T-helper 2 cell treated with Interferon-gamma antibody and Interleukin-4, amounts not matched to agents 100 ng/mL and 5 ng/mL, for 36 hours (primary cell): ENCODE results near the gene POMT2. TPM values are rescaled to one million over a fixed set of nuclear protein-coding genes. Genes with fewer than 3 reads are reported as not detected.

ENCODE experiments used
- intact Hi-C: fragments of 100-400 bp; cut with micrococcal nuclease; formaldehyde crosslinking; loops from one replicate; pipeline ENCODE4 v1.15.1; 2023
- total RNA-seq: library from RNA; stranded (reverse); gene quantifications from 2 replicates; pipeline ENCODE4 v1.2.3, GENCODE V29; 2022

The POMT2 gene
- total RNA-seq, 1 donor from 2014 or later = 16.3 TPM

DNA sequence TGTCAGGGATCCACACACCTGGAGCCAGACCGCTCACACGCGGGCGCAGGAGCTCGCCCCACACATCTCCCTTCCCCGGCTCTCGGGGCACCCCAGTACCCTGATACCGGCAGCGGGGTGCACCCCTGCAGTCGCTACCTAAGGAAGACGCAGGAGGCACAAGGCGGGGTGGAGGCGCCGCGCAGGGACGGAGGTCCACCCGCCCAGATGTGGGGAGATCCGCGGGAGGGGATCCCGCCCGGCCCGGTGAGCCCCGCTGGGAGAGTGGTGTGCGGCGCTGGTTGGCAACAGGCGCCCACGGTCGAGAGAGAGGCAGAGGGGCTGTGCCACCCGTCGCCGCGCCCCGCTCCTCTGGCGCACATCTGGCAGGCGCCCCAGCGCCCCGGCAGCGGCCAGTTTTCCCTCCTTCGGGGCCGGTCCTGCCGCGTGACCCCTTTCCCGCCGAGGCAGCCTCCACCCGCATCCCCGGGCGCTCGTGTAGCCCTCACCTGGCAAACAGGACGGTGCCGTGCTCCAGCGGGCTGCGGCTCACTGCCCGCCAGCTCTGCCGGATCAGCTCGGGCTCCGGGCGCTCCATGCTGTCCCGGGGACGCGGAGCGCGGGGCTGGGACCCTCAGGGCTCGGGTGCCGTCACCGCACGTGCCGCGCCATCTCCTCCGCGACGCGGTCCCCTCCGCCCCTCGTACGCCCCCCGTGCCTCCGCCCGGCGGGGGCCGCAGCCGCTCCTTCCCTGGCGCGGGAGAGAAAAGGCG lies 50.1 kb downstream of the POMT2 start:
- intact Hi-C loops = no loop called here

DNA sequence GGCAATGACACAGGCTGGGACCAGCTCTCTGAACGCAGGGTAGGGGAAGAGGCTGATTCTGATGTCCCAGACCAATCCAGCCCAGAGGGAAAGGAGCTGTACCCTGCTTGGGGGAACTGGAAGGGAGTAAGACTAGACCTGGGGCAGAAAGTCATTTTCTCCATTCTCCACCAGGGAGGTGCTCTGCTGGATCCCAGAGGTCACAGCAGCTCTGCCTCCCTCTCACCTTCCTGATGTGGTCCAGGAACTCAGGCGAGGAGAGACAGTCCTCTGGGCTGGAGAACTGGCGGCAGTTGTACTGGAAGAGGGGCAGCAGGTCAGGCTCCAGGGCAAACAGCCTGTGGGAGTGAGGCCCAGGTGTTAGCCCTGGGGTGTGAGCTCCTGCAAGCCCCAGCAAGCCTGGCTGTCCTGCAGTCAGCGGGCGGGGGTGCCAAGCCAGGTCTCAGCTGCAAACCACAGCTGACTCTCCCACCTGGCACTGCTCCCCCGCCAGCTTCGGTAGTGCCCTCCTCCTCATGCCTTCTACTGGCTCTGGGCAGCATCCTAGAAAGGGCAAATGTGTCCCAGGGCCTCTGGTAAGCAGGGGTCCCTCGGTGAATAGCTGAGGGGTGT lies 51.6 kb downstream of the POMT2 start:
- intact Hi-C loops = no loop called here

DNA sequence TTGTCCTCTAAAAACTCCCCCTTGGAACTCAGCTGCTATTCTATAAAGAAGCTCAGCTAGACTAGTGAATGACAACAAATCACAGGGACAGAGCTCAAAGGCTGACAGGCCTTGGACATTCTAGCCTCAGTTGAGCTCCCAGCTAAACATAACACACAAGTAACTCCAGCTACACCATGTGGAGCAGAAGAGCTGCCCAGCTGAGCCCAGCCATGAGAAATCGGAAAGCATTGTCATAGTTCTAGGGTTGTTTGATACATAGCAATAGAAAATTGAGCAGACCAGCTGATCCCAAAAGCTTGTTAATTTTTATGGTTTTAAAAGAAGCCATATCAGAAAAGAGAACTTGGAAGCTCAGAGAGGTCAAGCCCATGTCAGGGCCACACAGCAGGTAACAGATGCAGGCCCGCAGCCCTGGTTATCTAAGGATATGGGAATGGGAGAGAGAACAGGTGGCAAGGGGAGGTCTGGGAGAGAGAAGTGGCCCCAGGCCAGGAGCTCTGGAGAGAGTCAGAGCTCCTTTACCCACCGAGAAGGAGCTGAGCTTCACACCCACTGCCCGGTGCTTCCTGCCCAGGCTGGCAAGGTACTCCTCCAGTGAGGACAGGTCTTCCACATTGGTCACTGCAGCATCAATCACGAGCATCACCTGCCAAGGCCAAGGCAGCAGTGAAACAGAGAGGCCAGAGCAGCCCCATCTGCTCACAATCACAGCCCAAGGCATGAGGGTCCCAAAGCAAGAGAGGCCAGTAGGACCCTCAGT lies 52.6 kb downstream of the POMT2 start:
- intact Hi-C loops = no loop called here

DNA sequence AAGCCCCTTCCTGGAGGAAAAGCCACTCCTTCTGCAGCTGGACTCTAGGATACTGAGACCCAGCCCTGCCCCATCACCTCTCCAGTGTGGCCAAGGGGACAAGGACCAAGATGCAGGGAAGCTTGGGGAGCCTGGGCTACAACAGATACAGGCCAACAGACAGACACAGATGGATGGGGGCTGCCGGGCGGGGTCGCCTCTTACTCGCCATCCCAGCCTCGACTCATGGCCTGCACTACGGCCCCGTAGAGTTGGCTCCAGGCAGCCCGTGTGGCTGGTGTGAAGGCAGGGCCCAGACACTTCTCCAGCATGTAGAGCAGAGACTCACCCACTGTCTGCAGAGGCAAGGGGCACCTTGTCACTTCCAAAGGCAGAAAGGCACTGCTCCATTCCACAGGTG lies 54.3 kb downstream of the POMT2 start:
- intact Hi-C loops = no loop called here

DNA sequence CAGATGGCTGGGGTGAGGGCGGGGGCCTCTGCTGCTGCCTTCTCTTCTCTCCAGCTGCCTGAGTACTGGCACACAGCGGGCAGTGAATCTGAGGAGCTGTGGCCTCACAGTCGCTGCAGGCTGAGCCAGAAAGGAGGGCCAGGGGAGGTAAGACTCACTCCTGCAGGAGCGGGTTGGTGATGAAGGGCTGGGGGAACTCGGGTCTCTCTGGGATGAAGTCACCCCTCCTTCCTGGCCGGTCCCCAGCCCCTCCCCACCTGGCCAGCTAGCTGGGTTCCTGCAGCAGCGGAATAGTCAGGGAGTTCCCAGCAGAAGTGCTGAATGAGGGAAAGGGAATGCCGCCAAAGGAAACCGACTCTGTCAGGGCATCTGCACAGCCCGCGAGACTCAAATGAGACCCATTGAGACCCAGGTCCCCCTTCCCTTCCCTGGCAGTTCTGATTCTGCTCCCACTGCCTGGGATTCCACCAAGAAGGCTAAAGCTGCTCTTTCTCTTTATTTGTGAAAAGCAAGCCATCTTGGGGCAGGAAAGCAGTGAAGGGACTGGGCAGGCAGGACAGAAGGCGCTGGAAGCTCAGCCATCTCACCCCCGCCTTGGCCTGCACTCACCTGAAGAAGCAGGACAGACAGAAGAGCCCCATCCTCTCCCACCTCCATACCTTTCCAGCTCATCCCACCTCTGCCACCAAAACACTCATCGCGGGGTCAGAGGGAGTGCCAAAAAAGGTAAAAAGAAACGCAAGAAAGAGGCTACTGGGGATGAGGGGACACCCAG lies 54.9 kb downstream of the POMT2 start:
- intact Hi-C loops = no loop called here

DNA sequence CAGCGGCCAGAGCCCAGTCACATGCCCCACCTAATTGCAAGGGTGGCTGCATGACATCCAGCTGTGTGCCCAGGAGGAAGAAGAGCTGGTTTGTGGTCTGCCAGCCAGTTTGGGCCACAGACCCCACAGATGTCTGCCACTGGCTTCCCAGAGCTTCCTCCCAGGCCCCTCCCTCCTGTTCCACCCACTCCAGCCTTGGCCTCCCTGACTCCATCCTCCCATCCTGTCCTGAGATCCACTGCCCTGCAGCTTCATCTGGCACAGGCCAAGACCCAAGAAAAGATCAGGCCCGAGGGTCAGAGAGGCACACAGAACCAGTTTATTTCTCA lies 55.5 kb downstream of the POMT2 start:
- intact Hi-C loops = no loop called here

DNA sequence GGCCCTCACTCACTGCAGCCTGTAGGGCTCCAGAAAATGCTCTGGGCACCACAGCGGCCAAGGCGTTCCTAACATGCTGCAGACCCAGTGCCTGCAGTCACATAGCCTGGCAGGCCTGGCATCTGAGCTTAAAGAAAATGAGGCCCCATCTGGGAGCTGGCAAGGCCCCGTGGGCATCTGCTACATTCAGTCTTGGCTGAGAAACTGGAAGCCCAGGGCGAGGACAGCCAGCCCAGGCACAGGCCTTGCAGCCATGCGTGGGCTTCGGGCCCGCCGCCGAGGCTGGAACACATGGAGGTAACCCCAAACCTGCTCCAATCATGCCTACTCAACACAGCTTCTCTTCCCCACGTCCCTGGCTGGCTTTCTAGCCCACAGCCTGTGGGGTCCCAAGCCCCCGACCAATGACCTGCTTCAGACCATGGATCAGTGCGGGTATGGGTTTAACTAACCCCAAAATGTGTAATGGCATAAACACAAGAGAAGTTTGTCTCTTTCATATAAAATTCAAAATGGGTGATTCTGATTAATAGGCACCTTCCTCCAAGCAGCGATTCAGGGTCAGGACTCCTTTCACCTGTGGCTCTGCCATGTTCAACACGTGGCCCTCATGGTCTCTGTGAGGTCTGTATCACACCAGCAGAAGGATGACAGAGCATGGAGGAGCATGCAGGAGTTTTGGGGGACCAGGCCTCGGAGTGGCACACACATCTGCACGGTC lies 56.1 kb downstream of the POMT2 start:
- intact Hi-C loops = no loop called here

DNA sequence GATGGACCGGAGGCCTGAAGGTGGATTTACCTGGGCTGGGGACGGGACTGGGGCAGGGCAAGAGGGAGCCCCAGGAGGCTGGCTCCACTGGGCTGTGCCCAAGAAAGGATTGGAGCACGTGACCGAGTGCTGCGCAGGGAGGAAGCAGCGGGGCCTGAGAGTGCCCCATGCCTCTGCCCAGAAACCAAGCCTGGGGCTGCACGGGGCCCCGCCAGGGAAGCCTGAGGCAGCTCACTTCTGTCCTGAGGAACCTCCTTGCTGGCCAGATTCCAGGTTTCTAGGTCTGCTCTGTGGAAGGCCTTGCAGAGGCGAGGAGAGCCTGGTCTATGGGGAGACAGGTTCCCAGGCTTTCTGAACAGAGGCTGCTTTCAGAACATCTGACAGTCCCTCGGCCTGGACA lies 60.1 kb downstream of the POMT2 start:
- intact Hi-C loops = no loop called here

DNA sequence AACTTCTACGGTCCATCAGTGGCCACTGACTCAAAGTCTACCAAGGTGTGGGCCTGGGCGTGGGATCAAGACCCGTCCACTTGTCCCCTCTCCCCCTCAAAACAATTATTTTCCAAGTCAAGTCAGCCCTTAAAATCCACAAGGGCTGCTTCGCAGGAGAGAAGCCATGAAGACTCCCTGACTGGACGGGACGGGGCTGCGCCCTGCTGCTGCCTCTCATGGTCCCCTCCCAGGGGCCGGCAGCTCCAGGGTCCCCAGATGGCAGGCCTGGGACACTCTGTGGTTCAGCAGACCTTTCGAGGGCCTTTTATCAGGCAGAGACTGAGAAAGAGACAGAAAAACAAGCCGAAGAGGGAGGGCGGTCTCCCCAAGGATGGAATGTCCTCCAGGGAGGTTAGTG lies 60.5 kb downstream of the POMT2 start:
- intact Hi-C loops = no loop called here

DNA sequence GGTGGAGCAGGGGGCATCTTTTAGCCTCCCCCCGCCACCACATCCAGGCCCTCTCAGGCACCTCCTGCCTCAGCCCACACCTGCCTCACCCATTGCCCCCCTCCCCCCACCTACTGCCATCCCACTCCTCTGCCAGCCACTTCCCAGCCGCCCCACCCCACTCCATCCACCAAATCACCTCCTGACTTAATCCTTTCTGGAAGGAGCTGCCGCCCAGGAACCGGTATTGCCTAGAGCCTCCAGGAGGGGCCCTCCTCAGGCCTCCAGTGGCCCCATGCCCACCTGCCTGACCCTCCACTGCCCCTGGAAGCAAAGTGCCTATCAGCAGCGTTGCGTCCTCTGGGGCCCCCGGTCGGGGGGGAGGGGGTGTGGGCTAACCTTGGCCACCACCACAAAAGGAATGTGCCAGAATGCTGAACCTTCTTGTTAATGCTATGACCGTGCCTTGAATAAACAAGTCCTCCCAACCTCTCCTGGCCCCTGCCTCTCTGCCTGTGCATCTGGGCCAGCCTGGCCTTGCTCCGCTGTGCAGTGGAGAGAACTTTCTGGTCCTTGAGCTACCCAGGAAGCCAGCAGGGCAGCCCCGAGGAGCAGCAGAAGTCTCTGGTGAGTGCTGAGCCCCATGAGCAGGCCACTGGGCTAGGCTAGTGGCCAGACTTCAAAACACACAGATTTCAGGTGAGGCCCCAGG lies 61.5 kb downstream of the POMT2 start:
- intact Hi-C loops = no loop called here

DNA sequence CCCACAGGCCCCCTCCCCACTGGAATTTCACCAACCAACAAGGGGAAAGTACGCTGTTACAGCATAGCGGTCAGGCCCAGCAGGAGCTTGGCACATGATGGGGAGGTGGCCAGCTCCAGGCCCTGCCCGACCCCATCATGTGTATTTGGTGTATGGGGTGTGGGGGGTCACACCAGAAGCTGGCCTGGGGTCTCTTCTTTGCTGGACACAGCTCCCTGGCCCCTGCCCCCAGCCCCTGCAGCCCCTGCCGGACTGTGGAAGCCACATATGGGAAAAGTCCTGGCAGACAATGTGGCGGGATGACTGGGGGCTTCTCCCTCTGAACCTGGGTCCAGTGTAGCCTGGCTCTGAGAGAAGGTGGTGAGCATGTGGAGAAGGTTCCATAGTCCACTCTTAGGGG lies 62.1 kb downstream of the POMT2 start:
- intact Hi-C loops = no loop called here

DNA sequence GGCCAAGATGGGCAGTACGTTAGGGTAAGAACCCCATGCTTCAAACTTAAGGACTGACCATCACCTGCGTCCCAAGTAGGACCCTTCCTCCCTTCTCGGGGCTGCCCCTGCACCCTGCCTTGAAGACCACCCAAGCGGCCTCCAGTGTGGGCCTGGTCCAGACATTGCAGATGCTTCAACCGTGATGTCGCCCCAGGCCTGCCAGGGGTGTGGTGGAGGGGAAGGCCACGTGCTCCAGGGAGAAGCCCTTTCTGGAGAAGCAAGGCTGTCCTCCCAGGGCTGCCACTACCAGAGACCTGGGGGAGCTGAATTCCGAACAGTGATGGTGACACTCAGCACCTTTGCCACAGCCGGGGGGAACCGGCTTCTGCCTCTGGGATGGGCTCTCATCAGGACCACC lies 63.0 kb downstream of the POMT2 start:
- intact Hi-C loops = no loop called here

DNA sequence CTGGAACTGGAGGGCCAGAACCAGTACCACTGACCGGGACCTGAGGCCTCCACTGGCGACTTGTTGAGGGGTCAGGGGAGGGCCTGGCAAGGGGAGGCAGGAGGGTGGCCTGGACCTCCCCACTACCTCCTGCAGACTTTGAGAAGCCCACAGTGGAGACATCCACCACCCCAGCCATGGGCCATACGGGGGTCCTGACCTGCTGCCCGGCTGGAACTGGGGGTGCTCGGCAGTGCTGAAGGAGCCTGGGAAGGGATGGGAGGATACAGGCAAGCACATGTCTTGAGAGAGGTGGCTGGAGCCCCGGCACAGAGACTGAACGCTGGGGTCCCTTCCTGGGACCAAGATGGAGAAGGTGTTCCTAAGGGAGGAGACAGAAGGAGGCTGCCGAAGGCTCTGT lies 64.0 kb downstream of the POMT2 start:
- intact Hi-C loops = no loop called here

DNA sequence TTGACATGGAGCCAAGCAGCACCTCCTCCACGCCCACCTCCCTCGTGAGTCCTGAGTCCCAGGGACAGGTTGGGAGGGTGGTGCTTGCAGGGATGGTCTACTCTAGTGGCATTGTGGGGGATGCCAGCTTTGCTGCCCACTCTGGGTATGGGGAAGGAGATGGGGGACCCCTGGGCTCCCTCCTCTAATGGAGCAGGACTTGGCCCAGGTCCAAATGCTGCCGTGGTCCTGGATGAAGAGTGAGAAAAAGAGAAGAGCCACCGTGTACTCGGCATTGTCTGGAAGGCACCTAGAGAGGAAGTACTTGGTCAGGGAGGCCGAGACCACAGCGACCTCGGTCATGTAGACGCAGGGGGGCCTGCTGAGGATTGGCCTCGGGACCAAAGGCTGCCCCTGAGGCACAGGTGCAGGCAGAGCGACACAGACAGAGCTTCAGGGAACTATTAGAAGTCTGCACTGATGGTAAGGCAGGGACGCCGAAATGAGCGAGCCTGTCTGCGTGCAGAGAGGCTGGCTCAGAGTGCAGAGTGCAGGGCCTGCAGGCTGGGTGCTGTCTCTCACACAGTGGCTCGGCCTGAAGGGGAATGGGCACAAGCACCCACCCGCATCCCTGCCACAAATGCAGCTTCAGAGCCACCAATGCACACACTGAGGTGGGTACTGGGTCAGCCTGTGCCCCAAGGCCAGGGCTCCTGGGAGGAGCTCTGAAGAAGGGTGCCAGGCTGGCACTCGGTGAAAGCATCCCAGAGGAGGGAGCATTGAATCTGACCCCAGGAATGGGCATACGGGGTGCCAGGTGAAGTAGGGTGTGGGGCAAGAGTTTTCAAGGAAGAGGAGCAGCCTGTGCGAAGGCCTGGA lies 67.1 kb downstream of the POMT2 start:
- intact Hi-C loops = no loop called here

DNA sequence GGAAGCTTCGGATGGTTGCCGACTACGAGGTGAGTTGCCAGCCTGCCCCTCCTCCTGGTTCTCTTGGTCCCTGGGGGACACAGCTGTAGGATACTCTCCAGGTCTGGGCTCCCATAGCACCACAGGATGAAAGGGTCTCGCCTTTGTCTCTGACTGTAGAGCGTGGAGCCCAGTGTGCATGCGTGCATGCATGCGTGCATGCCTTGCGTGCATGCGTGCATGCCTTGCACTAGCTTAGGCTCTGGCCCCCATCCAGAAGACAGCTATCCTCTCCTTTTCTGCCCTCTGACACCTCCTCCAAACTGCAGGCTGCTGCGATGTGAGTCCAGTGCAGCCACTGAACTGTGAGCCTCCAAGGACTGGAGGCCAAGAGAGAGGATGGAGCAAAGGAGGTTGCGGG lies 68.8 kb downstream of the POMT2 start:
- intact Hi-C loops = no loop called here

DNA sequence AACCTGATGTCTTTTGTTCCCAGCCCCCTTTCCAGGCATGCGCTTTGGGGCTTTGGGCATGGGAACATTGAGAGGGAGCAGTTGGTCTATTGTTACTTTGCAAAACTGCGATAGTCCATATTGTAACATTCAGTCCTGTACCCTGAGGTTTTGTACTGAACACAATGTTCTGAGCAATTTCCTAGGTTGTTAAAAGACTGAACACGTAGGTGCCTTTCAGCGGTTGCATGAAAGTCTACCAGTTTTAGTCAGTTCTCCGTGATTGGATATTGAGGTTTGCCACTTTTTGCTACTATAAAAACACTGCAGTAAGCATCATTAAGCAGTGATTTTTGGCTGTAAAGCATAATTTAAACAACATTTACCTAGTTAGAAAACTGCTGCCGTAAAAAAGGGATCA lies 69.8 kb downstream of the POMT2 start:
- intact Hi-C loops = no loop called here

DNA sequence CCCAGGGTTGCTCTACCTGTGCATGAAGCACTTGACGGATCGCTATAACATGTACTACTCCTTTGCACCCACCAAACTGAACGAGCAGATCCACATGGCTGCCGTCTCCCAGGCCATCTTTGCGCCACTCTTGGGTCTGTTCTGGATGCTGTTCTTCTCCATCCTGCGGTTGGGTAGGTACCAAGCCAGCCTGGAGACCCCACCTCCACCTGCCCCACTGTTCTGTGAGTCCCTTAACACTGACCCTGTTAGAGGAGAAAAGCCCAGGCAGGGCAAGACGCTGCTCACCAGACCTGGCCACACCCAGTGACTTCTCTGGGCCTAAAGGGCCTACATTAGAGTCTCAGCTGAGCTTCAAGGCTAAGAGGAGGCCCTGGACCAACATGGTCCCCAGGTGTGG lies 71.4 kb downstream of the POMT2 start:
- intact Hi-C loops = no loop called here

DNA sequence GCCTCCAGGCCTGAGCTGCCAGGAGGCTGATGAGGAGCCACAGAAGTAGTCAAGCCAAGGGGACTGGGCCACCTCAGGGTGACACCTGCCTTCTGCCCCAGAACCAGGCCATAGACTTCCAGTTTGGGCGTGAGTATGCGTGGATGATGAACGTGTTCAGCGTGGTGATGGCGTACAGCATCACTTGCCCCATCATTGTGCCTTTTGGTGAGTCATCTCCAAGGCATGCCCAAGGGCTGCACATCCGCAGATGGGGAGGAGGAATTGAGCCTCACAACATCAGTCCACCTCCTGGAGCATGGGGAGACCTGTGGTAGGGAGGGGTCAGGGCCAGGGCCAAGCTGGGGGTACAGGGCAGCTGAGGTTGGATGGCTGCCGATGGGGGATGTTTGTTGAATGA lies 72.0 kb downstream of the POMT2 start:
- intact Hi-C loops = no loop called here

DNA sequence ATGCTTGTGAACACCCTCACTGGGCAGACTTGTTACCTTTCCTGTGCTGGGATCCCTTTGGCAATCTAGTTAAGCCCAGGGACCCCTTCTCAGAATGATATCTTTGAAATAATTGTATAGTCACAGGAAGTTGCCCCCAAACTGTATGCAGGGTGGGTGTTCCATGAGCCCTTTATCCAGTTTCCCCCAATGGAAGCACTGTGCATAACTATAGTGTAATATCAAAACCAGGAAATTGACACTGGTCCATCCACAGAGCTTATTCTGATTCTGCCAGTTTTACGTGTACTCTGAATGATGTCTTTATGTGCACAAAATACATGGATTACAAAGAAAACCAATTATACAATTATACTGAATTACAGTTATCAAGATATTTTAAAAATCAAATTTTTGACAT lies 73.9 kb downstream of the POMT2 start:
- intact Hi-C loops = no loop called here

DNA sequence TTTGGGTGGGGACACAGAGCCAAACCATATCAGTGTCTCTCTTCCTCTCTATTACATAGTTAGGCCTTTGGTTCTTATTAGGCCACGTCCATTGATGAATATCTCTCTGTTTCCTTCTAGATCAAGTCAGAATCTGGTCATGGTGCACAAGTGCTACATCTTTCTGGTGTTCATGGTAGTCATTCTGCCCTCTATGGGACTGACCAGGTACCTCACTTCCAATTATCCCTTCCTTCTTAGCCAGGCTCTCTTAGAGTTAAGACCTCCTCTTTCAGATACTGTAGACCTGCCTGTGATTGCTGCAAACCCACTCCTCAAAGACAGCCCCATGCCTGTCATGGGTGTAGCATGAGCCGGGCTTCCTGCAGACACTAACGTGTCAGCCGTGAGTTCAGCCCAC lies 74.9 kb downstream of the POMT2 start:
- intact Hi-C loops = no loop called here
